ENCODE results near the gene HEMGN. TPM values are rescaled to one million over a fixed set of nuclear protein-coding genes. Genes with fewer than 3 reads are reported as not detected.
"Not testable (repeated sequence)": the region's sequence is repeated elsewhere in the genome, so short reads cannot be mapped to it uniquely, and the experiment has no call there.

The HEMGN gene
- total and polyA plus RNA-seq, 10 of the 15 experiments (the other 5 are each of a cell fraction or from before 2014, with no cell fraction given): 0.03 to 0.28 (median 0.09) TPM; not detected in 4

GRCh38 chr9:97950873-97951272 is 12.9 kb upstream of the HEMGN start:
- H4K20me1 ChIP-seq (ENCODE audit: control insufficient read depth, insufficient read depth); SMC1A ChIA-PET (ENCODE audit: uncharacterized antibody, unreplicated experiment); H3K79me2 ChIP-seq (ENCODE audit: control insufficient read depth, insufficient read depth, low read length); in situ Hi-C loops (cut with MboI); H3K27me3 ChIP-seq (replicated peaks in 1 of 2; ENCODE audit: control insufficient read depth in 2 of 2, insufficient read depth in 2 of 2, low read length in 1 of 2); H3K36me3 ChIP-seq (ENCODE audit: control insufficient read depth in 2 of 2, insufficient read depth in 2 of 2, low read length in 1 of 2); H3K4me3 ChIP-seq; DNase-seq (ENCODE audit: low read depth, low spot score); H3K9me3 ChIP-seq (replicated peaks; ENCODE audit: control insufficient read depth, insufficient read depth, low read length); BruUV-seq (replicated peaks); RAD21 ChIA-PET (ENCODE audit: unreplicated experiment); H3K27ac ChIP-seq (ENCODE audit: control insufficient read depth, insufficient read depth); H3K4me1 ChIP-seq (ENCODE audit: control insufficient read depth, insufficient read depth, low read length); FAIRE-seq; POLR2A ChIA-PET; intact Hi-C loops (cut with micrococcal nuclease; ENCODE audit: unreplicated experiment); H3K9ac ChIP-seq (ENCODE audit: control insufficient read depth, insufficient read depth, low read length): not testable (repeated sequence)
- CTCF ChIA-PET: interaction anchor here (0.6 to 2.2 kb wide), 3 partner anchors 11 to 49 kb away, joined by 3 to 8 read pairs (median 3); partner anchors contain the start of gene TRMO
- peak; percentile 57 for TF ChIP-seq YY1 (IDR thresholded peaks at IDR 0.05; ENCODE audit: low read depth, low read length)
- Histone ChIP-seq H2AFZ (ENCODE audit: control insufficient read depth, low read depth, low read length) (peak overlapping the region; percentile 68), H3K4me2 (ENCODE audit: control insufficient read depth, insufficient read depth) (peak overlapping the region; percentile 22; the same call in 1 of the 2 replicates)
- ATAC-seq: peak; percentile 88
- WGBS (ENCODE audit: insufficient coverage, insufficient replicate concordance, low lambda C conversion rate, missing lambda C conversion rate): 0% methylated on average over 5 of the region's 5 CpGs

GRCh38 chr9:97947094-97947493 is 9.1 kb upstream of the HEMGN start:
- H3K4me1 ChIP-seq (ENCODE audit: control insufficient read depth, insufficient read depth, low read length); H3K27me3 ChIP-seq (replicated peaks in 1 of 2; ENCODE audit: control insufficient read depth in 2 of 2, insufficient read depth in 2 of 2, low read length in 1 of 2); H3K79me2 ChIP-seq (ENCODE audit: control insufficient read depth, insufficient read depth, low read length); FAIRE-seq; H4K20me1 ChIP-seq (ENCODE audit: control insufficient read depth, insufficient read depth); CTCF ChIA-PET; intact Hi-C loops (cut with micrococcal nuclease; ENCODE audit: unreplicated experiment); H3K36me3 ChIP-seq (ENCODE audit: control insufficient read depth in 2 of 2, insufficient read depth in 2 of 2, low read length in 1 of 2); H2AFZ ChIP-seq (ENCODE audit: control insufficient read depth, low read depth, low read length); H3K4me3 ChIP-seq; POLR2A ChIA-PET; H3K4me2 ChIP-seq (ENCODE audit: control insufficient read depth, insufficient read depth); BruUV-seq (replicated peaks); RAD21 ChIA-PET (ENCODE audit: unreplicated experiment); H3K27ac ChIP-seq (ENCODE audit: control insufficient read depth, insufficient read depth); SMC1A ChIA-PET (ENCODE audit: uncharacterized antibody, unreplicated experiment); DNase-seq (ENCODE audit: low read depth, low spot score); ATAC-seq; H3K9me3 ChIP-seq (replicated peaks; ENCODE audit: control insufficient read depth, insufficient read depth, low read length); in situ Hi-C loops (cut with MboI); H3K9ac ChIP-seq (ENCODE audit: control insufficient read depth, insufficient read depth, low read length): not testable (repeated sequence)
- TF ChIP-seq ATF7 (IDR thresholded peaks at IDR 0.05; ENCODE audit: low read depth): peak; percentile 87
- WGBS (ENCODE audit: insufficient coverage, insufficient replicate concordance, low lambda C conversion rate, missing lambda C conversion rate): 0% methylated on average over 2 of the region's 2 CpGs

- ATAC-seq; intact Hi-C loops (cut with micrococcal nuclease; ENCODE audit: unreplicated experiment); H3K27ac ChIP-seq (ENCODE audit: control insufficient read depth, insufficient read depth); H3K9ac ChIP-seq (ENCODE audit: control insufficient read depth, insufficient read depth, low read length); H3K4me2 ChIP-seq (ENCODE audit: control insufficient read depth, insufficient read depth); POLR2A ChIA-PET; H3K9me3 ChIP-seq (replicated peaks; ENCODE audit: control insufficient read depth, insufficient read depth, low read length); H3K36me3 ChIP-seq (ENCODE audit: control insufficient read depth in 2 of 2, insufficient read depth in 2 of 2, low read length in 1 of 2); H4K20me1 ChIP-seq (ENCODE audit: control insufficient read depth, insufficient read depth); FAIRE-seq; H2AFZ ChIP-seq (ENCODE audit: control insufficient read depth, low read depth, low read length); RAD21 ChIA-PET (ENCODE audit: unreplicated experiment); in situ Hi-C loops (cut with MboI); H3K4me1 ChIP-seq (ENCODE audit: control insufficient read depth, insufficient read depth, low read length); H3K79me2 ChIP-seq (ENCODE audit: control insufficient read depth, insufficient read depth, low read length); BruUV-seq (replicated peaks); DNase-seq (ENCODE audit: low read depth, low spot score); H3K4me3 ChIP-seq; SMC1A ChIA-PET (ENCODE audit: uncharacterized antibody, unreplicated experiment); H3K27me3 ChIP-seq (replicated peaks in 1 of 2; ENCODE audit: control insufficient read depth in 2 of 2, insufficient read depth in 2 of 2, low read length in 1 of 2): not testable (repeated sequence)
- CTCF ChIA-PET: interaction anchor here (1.7 kb wide), 1 partner anchor 22 kb away, joined by 11 read pairs; no protein-coding TSS in a partner anchor
- WGBS (ENCODE audit: insufficient coverage, insufficient replicate concordance, low lambda C conversion rate, missing lambda C conversion rate): 4% methylated on average over 2 of the region's 2 CpGs
These were observed 7.5 kb upstream of the HEMGN start for GRCh38 chr9:97945470-97945869.

All from GM12878 (cell line).